ENCODE data around the gene MAP7.
A peak's percentile ranks its signal among the peaks of the same experiment; 100 is the strongest.

MAP7 gene

DNA sequence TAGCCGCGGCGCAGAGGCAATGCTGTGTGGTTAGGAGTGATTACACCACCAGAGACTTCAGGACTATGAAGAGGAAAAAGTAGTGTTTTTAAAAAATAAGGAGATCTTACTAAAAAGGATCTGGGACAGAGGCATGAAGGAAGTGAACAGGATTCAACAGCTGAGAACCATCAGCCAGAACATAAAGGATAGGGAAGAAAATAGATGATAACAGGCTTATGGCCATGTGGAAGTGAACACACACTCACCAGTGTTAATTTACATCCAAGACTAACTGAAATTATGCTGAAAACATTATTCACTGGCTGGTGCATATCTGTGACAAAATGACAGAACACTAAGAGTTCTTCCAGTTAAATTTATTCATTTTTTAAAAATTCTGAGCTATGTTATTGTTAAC is 213.1 kb downstream of the MAP7 start:
- peak; percentile 31 for DNase-seq (ENCODE audit: low read depth)

DNA sequence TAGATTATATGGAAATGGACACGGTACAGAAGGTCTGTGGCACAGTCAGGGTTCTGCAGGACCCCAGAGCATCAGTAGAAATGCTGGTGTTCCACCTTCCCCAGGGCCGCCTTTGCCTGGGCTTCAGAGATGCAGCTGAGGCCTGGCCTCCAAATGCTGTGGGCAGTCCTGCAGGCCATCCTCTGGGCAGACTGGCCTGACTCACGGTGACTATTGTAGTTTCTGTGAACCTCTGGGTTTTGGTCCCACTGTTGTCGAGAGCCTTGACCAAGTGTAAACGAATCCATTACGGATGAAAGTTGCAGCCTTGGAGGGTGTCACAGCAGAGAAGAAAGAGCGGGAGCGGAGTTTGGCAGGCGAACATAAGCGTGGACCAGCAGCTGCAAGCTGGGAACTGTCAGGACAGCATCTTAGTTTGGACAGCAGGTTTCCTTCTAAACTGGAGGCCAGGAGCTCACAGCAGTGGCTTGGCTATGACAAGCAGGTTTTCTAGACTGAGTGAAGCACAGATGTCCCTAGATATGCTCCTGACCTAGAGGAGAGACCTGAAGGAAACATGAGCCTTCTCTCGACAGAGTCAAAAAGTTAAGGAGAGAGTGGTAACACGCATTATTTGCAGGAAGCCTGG is 214.4 kb downstream of the MAP7 start:
- DNase-seq (ENCODE audit: low read depth) = no peak
- TF ChIP-seq, protein P1, sequence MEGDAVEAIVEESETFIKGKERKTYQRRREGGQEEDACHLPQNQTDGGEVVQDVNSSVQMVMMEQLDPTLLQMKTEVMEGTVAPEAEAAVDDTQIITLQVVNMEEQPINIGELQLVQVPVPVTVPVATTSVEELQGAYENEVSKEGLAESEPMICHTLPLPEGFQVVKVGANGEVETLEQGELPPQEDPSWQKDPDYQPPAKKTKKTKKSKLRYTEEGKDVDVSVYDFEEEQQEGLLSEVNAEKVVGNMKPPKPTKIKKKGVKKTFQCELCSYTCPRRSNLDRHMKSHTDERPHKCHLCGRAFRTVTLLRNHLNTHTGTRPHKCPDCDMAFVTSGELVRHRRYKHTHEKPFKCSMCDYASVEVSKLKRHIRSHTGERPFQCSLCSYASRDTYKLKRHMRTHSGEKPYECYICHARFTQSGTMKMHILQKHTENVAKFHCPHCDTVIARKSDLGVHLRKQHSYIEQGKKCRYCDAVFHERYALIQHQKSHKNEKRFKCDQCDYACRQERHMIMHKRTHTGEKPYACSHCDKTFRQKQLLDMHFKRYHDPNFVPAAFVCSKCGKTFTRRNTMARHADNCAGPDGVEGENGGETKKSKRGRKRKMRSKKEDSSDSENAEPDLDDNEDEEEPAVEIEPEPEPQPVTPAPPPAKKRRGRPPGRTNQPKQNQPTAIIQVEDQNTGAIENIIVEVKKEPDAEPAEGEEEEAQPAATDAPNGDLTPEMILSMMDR (IDR thresholded peaks at IDR 0.05; ENCODE audit: insufficient read depth, low read depth, low read length, missing control alignments) = no peak
- H3K4me3 ChIP-seq (ENCODE audit: low read length) = no peak overlapping the region

More for the DNA sequence above, 213.1 kb downstream of the MAP7 start:
- H3K4me3 ChIP-seq (ENCODE audit: low read length) = no peak overlapping the region
- TF ChIP-seq, protein P1 (IDR thresholded peaks at IDR 0.05; ENCODE audit: insufficient read depth, low read depth, low read length, missing control alignments) = no peak

DNA sequence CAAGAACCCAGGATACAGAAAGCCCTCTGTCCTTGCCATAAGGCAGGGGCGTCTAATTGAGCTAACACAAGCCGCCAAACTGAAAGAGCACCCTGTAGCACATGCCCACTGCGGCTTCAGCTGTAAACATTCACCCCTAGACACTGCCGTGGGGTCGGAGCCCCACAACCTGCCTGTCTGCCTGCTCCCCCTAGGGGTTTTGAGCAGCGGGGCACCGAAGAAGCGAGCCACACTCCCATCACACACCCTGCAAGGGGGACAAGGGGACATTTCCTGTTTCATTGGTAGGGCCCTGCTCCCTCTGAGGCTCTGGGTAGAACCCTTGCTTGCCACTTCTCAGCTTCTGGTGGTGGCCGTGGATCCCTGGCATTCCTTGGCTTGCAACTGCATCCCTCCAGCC is 215.4 kb downstream of the MAP7 start:
- DNase-seq (ENCODE audit: low read depth) = no peak
- TF ChIP-seq, protein P1 (IDR thresholded peaks at IDR 0.05; ENCODE audit: insufficient read depth, low read depth, low read length, missing control alignments) = no peak
- no peak overlapping the region for H3K4me3 ChIP-seq (ENCODE audit: low read length)

DNA sequence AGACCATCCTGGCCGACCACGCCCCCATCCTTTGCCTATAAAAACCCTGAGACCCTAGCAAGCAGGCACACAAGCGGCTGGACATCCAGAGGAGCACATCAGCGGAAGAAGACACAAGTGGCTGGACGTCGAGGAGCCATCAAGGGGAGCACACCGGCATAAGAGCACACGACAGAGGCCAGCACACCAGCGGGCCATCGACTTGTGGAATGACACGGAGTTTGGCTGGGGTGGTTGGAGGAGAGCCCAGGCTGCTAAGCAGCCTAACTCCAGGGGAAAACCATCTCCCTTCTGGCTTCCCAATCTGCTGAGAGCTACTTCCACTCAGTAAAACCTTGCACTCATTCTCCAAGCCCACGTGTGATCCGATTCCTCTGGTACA is 215.8 kb downstream of the MAP7 start:
- H3K4me3 ChIP-seq (ENCODE audit: low read length) = no peak overlapping the region
- no peak for DNase-seq (ENCODE audit: low read depth)
- TF ChIP-seq, protein P1 (IDR thresholded peaks at IDR 0.05; ENCODE audit: insufficient read depth, low read depth, low read length, missing control alignments) = no peak

DNA sequence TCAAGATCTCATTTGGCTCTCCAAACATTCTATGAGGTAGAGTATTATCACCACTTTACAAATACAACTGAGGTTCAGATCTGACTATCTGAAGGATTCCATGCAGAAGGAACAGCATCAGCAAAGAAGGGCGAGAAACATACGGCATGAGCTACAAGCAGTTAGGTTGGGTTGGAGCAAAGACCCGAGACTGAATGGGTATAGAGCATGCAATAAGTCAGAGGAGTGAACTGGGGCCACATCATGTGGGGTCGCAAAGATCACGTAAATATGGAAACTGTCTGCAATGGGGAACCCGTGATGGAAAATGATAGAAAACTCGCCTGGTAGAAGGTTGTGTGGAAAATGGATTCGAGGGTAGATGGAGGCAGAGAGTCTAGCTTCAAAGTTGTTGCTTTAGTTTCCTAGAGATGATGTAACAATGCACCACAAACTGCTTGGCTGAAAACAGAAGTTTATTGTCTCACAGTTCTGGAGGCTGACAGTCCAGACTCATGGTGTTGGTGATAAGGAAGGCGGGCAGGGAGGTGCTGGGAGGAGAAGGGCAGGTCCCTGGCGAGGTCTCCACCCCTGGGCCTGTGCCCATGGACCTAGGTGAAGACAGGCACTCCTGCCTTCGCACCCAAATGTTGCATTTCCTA is 216.3 kb downstream of the MAP7 start:
- no peak for DNase-seq (ENCODE audit: low read depth)
- no peak overlapping the region for H3K4me3 ChIP-seq (ENCODE audit: low read length)
- TF ChIP-seq, protein P1 (IDR thresholded peaks at IDR 0.05; ENCODE audit: insufficient read depth, low read depth, low read length, missing control alignments) = no peak

DNA sequence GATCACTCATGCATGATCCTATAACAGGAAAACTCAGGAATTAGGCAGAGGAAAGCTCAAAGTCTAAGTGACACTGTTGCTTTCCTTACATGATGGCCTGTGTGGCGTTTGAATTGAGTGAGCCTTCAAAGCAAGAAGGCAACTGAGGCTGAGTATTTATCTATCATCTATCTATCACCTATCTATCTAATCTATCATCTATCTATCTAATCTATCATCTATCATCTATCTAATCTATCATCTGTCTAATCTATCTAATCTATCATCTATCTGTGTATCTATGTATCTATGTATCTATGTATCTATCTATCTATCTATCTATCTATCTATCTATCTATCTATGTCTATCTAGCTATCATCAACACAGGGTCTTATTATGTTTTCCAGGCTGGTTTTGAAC is 218.8 kb downstream of the MAP7 start:
- DNase-seq (ENCODE audit: low read depth) = no peak
- TF ChIP-seq, protein P1 (IDR thresholded peaks at IDR 0.05; ENCODE audit: insufficient read depth, low read depth, low read length, missing control alignments) = no peak
- H3K4me3 ChIP-seq (ENCODE audit: low read length) = no peak overlapping the region

DNA sequence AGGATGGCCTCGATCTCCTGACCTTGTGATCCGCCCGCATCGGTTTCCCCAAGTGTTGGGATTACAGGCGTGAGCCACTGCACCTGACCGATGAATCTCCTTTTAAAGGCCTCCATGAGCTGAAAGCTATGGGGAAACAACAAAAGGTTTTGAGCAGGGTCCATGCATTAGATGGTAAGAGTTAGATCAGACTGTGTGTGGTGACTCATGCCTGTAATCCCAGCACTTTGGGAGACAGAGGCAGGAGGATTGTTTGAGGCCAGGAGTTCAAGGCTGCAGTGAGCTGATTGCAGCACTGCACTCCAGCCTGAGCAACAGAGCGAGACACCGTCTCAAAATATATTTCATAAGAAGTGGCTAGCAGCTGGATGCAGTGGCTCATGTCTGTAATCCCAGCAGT is 219.6 kb downstream of the MAP7 start:
- TF ChIP-seq, protein P1 (IDR thresholded peaks at IDR 0.05; ENCODE audit: insufficient read depth, low read depth, low read length, missing control alignments) = no peak
- no peak overlapping the region for H3K4me3 ChIP-seq (ENCODE audit: low read length)
- no peak for DNase-seq (ENCODE audit: low read depth)

All from epithelial cell of esophagus (primary cell).